H1 (cell line): ENCODE measurements around the gene SRRT. TPM values are rescaled to one million over a fixed set of nuclear protein-coding genes. Genes with fewer than 3 reads are reported as not detected.

Experiments used
- CTCF ChIA-PET: fragments of 300-600 bp; sonication (Branson Sonifier 250); formaldehyde crosslinking; loops from one replicate; lab custom pipeline; 2021; ENCODE audit not compliant: partially characterized antibody; lab: Charles Lee
- POLR2A ChIA-PET: fragments of 300-600 bp; sonication (Branson Sonifier 250); formaldehyde crosslinking; loops from one replicate; lab custom pipeline; 2021; ENCODE audit warnings: inconsistent platforms; ENCODE audit not compliant: partially characterized antibody; lab: Charles Lee
- DNase-seq, 2 experiments: peaks; one replicate each; pipeline versions ENCODE4 v3.0.0 to v3.0.0-alpha.2; 2010 to 2022; ENCODE audit warnings: low spot score in 2 of 2, low read depth in 1 of 2, mixed read lengths in 1 of 2
- FAIRE-seq: peaks from 2 replicates; lab custom pipeline; 2011; peaks lifted over from hg19 to GRCh38; lab: Jason Lieb, UNC
- H2AFZ ChIP-seq: 2 replicates; pipeline ENCODE4 v1.8.1; 2012; ENCODE audit warnings: low read length, inconsistent platforms
- H2AK5ac ChIP-seq: 2 replicates; pipeline ENCODE4 v1.6.1; 2013; ENCODE audit warnings: low read depth, low read length
- H2BK120ac ChIP-seq: replicated peaks from 2 replicates; pipeline ENCODE3; 2013; ENCODE audit warnings: low read depth, low read length, inconsistent platforms
- H2BK12ac ChIP-seq: 2 replicates; pipeline ENCODE4 v1.6.1; 2013; ENCODE audit warnings: low read depth, low read length
- H2BK15ac ChIP-seq: 2 replicates; pipeline ENCODE4 v1.6.1; 2013; ENCODE audit warnings: low read length
- H2BK20ac ChIP-seq: 2 replicates; pipeline ENCODE4 v1.6.1; 2013; ENCODE audit warnings: low read length
- H2BK5ac ChIP-seq: 2 replicates; pipeline ENCODE4 v1.6.1; 2013; ENCODE audit warnings: low read depth, low read length
- H3K14ac ChIP-seq: 2 replicates; pipeline ENCODE4 v1.6.1; 2013; ENCODE audit warnings: inconsistent platforms; ENCODE audit not compliant: insufficient read length
- H3K18ac ChIP-seq: 2 replicates; pipeline ENCODE4 v1.6.1; 2013; ENCODE audit warnings: low read length; ENCODE audit errors: extremely low read depth
- H3K23ac ChIP-seq: 2 replicates; pipeline ENCODE4 v1.6.1; 2013; ENCODE audit warnings: inconsistent platforms; ENCODE audit not compliant: insufficient read length
- H3K23me2 ChIP-seq: 2 replicates; pipeline ENCODE4 v1.6.1; 2013; ENCODE audit warnings: low read depth, low read length
- H3K27ac ChIP-seq: 2 replicates; pipeline ENCODE4 v1.6.1; 2011; ENCODE audit warnings: low read depth, low read length, inconsistent platforms
- H3K27me3 ChIP-seq, 4 experiments: replicated peaks in 1 of 4; 1 replicate in 1 of 4; 2 replicates in 3 of 4; pipeline versions ENCODE4 v1.6.1 to v1.8.1; 2011 to 2013; ENCODE audit warnings: low read length in 3 of 4, mild to moderate bottlenecking in 3 of 4, inconsistent platforms in 2 of 4, mixed read lengths in 2 of 4, moderate library complexity in 1 of 4; ENCODE audit not compliant: control insufficient read depth in 3 of 4, insufficient read depth in 3 of 4; ENCODE audit errors: extremely low read depth in 1 of 4
- H3K36me3 ChIP-seq, 4 experiments: 2 replicates each; pipeline versions ENCODE4 v1.6.1 to v1.8.1; 2011 to 2013; ENCODE audit warnings: mild to moderate bottlenecking in 4 of 4, low read length in 3 of 4, moderate library complexity in 2 of 4, control low read depth in 1 of 4, inconsistent platforms in 1 of 4; ENCODE audit not compliant: insufficient read depth in 4 of 4, control insufficient read depth in 2 of 4
- H3K4ac ChIP-seq: replicated peaks from 2 replicates; pipeline ENCODE3; 2013; ENCODE audit warnings: low read length, low read depth, mixed read lengths, inconsistent platforms; ENCODE audit not compliant: insufficient read length
- H3K4me1 ChIP-seq, 4 experiments: replicated peaks in 1 of 4; 1 replicate in 1 of 4; 2 replicates in 3 of 4; pipeline versions ENCODE4 v1.6.1 to v1.8.1; 2011 to 2013; ENCODE audit warnings: low read length in 3 of 4, inconsistent platforms in 2 of 4, mixed read lengths in 1 of 4; ENCODE audit not compliant: insufficient read depth in 4 of 4, control insufficient read depth in 3 of 4
- H3K4me2 ChIP-seq, 2 experiments: 2 replicates each; pipeline versions ENCODE4 v1.6.1 to v1.8.1; 2011 to 2013; ENCODE audit warnings: low read depth in 2 of 2, low read length in 2 of 2, control low read depth in 1 of 2, inconsistent platforms in 1 of 2, mild to moderate bottlenecking in 1 of 2; ENCODE audit not compliant: insufficient read depth in 1 of 2
- H3K4me3 ChIP-seq, 4 experiments: fragments of 200-600, 300-600 bp in 1 of 4; sonication (generic), shearing (Covaris generic), sonication (Bioruptor Twin) in 1 of 4; 2 replicates each; pipeline versions ENCODE4 v1.5.1 to v1.8.1; 2011 to 2016; ENCODE audit warnings: low read length in 4 of 4, low read depth in 3 of 4, control low read depth in 2 of 4, inconsistent platforms in 2 of 4, mild to moderate bottlenecking in 2 of 4, mixed read lengths in 1 of 4, moderate library complexity in 1 of 4; ENCODE audit not compliant: insufficient read depth in 2 of 4; ENCODE audit errors: extremely low read depth in 1 of 4
- H3K56ac ChIP-seq: replicated peaks from 2 replicates; pipeline ENCODE3; 2013; ENCODE audit warnings: low read depth, mild to moderate bottlenecking, mixed read lengths, low read length, inconsistent platforms; ENCODE audit not compliant: insufficient read length
- H3K79me1 ChIP-seq: 2 replicates; pipeline ENCODE4 v1.6.1; 2013; ENCODE audit warnings: low read depth, low read length, control low read depth
- H3K79me2 ChIP-seq, 2 experiments: 2 replicates each; pipeline versions ENCODE4 v1.6.1 to v1.8.1; 2012 to 2013; ENCODE audit warnings: low read length in 2 of 2, mild to moderate bottlenecking in 2 of 2, inconsistent platforms in 1 of 2; ENCODE audit not compliant: insufficient read depth in 2 of 2, control insufficient read depth in 1 of 2
- H3K9ac ChIP-seq, 4 experiments: replicated peaks in 1 of 4; 1 replicate in 1 of 4; 2 replicates in 3 of 4; pipeline versions ENCODE4 v1.6.1 to v1.8.1; 2011 to 2013; ENCODE audit warnings: low read depth in 3 of 4, low read length in 3 of 4, control low read depth in 2 of 4, mild to moderate bottlenecking in 2 of 4, moderate library complexity in 2 of 4, inconsistent platforms in 1 of 4; ENCODE audit errors: extremely low read depth in 1 of 4
- H3K9me3 ChIP-seq, 2 experiments: 2 replicates each; pipeline versions ENCODE4 v1.6.1 to v1.8.1; 2012 to 2013; ENCODE audit warnings: mild to moderate bottlenecking in 2 of 2, moderate library complexity in 2 of 2, control low read depth in 1 of 2, inconsistent platforms in 1 of 2, low read depth in 1 of 2, low read length in 1 of 2, mixed read lengths in 1 of 2; ENCODE audit not compliant: insufficient read depth in 2 of 2
- H4K20me1 ChIP-seq, 2 experiments: replicated peaks in 1 of 2; 2 replicates each; pipeline versions ENCODE3 to v1.8.1; 2011 to 2013; ENCODE audit warnings: inconsistent platforms in 2 of 2, low read length in 2 of 2, mild to moderate bottlenecking in 1 of 2; ENCODE audit not compliant: insufficient read depth in 2 of 2, control insufficient read depth in 1 of 2
- H4K5ac ChIP-seq: 2 replicates; pipeline ENCODE4 v1.6.1; 2013; ENCODE audit warnings: low read length, low read depth, mixed read lengths, inconsistent platforms; ENCODE audit not compliant: insufficient read length
- H4K8ac ChIP-seq: 2 replicates; pipeline ENCODE4 v1.8.0; 2013; ENCODE audit warnings: mild to moderate bottlenecking, moderate library complexity, low read length, inconsistent platforms; ENCODE audit not compliant: insufficient read depth; ENCODE audit errors: extremely low read depth
- H4K91ac ChIP-seq: replicated peaks from 2 replicates; pipeline ENCODE3; 2013; ENCODE audit warnings: low read length, mixed read lengths, inconsistent platforms; ENCODE audit not compliant: insufficient read length
- JUND ChIP-seq: IDR thresholded peaks from 2 replicates; pipeline ENCODE4 v1.6.1; 2011; ENCODE audit warnings: mild to moderate bottlenecking, improper control_type of control experiment, low read length
- POLR2AphosphoS5 ChIP-seq: IDR thresholded peaks from 2 replicates; pipeline ENCODE4 v1.6.1; 2011; ENCODE audit warnings: low read depth, low read length
- SIRT6 ChIP-seq: IDR thresholded peaks from one replicate; pipeline ENCODE4 v1.7.1; 2012; ENCODE audit warnings: low read length, inconsistent platforms
- WGBS, 2 experiments: shearing (Covaris generic) in 1 of 2; methylation state at CpG; one replicate each; pipeline versions ENCODE4 v1.1.6 to v1.1.7; 2013 to 2015; ENCODE audit warnings: low lambda C conversion rate in 2 of 2, mixed read lengths in 2 of 2, inconsistent platforms in 1 of 2, low coverage in 1 of 2, missing lambda C conversion rate in 1 of 2; ENCODE audit not compliant: insufficient replicate concordance in 2 of 2, insufficient coverage in 1 of 2, insufficient read length in 1 of 2; ENCODE audit errors: extremely low coverage in 1 of 2, missing lambda C conversion rate in 1 of 2; 5-methylcytosine and 5-hydroxymethylcytosine counted together
- polyA plus RNA-seq, 7 experiments: library from polyadenylated mRNA; depleted of rRNA in 3 of 7; stranded (reverse) in 5 of 7; unstranded in 2 of 7; fragments of >200 nt in 5 of 7; fragments of 200-250 nt in 2 of 7; gene quantifications; 1 replicate in 5 of 7; 2 replicates in 1 of 7; 4 replicates in 1 of 7; pipeline versions ENCODE4 v1.2.1 to v1.2.3, GENCODE V29; 2011 to 2013; ENCODE audit warnings: missing spikeins in 2 of 7, mixed read lengths in 2 of 7
- total RNA-seq: library from RNA; stranded (reverse); fragmentation: NEBNext Ultra II Directional; extraction: Animal tissue kit (Norgen Biotek cat#: 25700); gene quantifications from 2 replicates; pipeline ENCODE4 v1.2.1, GENCODE V29; 2021

The SRRT gene
- total and polyA plus RNA-seq, 2 of the 8 experiments (the other 6 are each of a cell fraction or from before 2014, with no cell fraction given) = 66.7 to 237 TPM

GRCh38 chr7:100885440-100886141 lies 10.7 kb downstream of the SRRT start:
- Histone ChIP-seq H3K4ac (no peak overlapping the region), H3K9ac (no peak overlapping the region), H2AFZ (no peak overlapping the region), H3K27ac (no peak overlapping the region), H4K91ac (no peak overlapping the region), H3K79me2 (peaks cover 0 to 45% of the 10 kb centered on the region in 2 experiments; a peak in 2 of 4 replicates), H2BK20ac (no peak overlapping the region), H3K9me3 (no peaks in the 10 kb centered on the region; a peak in 1 of 4 replicates), H2AK5ac (no peak overlapping the region), H2BK120ac (no peak overlapping the region), H2BK15ac (no peak overlapping the region), H3K79me1 (peaks cover 15% of the 10 kb centered on the region), H3K14ac (no peak overlapping the region), H3K23me2 (peaks cover 20% of the 10 kb centered on the region; the same call in 1 of the 2 replicates), H3K4me2 (no peak overlapping the region), H2BK5ac (no peak overlapping the region), H4K8ac (no peak overlapping the region), H3K23ac (no peak overlapping the region), H4K5ac (no peak overlapping the region), H3K27me3 (no peaks in the 10 kb centered on the region; a peak in 1 of 7 replicates), H3K56ac (no peak overlapping the region), H3K36me3 (peaks cover 53 to 80% (median 68%) of the 10 kb centered on the region in 4 experiments), H4K20me1 (peaks cover 19 to 27% of the 10 kb centered on the region in 2 experiments), H3K4me3 (no peak overlapping the region), H3K4me1 (peaks cover 0 to 18% (median 5%) of the 10 kb centered on the region in 4 experiments; a peak in 6 of 7 replicates), H3K18ac (no peak overlapping the region)
- ChIA-PET POLR2A (interaction anchor here (1.3 to 10.1 kb wide), 3 partner anchors 12 to 94 kb away, joined by 5 to 313 read pairs (median 5); partner anchors contain the start of genes SRRT and TRIP6), CTCF (interaction anchor here (1.3 to 3.4 kb wide), 4 partner anchors 10 to 196 kb away, joined by 3 to 14 read pairs (median 7); partner anchors contain the start of genes POP7 and SRRT)
- 90% methylated on average over 19 of the region's 22 CpGs; no CpG with 5 or more reads in 1 of the 2 experiments for WGBS, 2 experiments
- FAIRE-seq (no peak), DNase-seq (no peak)
- 0 out of 2 replicates have a peak, but pooled peaks have one; percentile 31 for TF ChIP-seq POLR2AphosphoS5
- no peak for TF ChIP-seq JUND
- no peak for TF ChIP-seq SIRT6
- TF ChIP-seq, all 59 proteins: peak for 1
- H2BK12ac ChIP-seq = no peak overlapping the region
